ENCODE data around the gene CDC34.

The CDC34 gene

DNA sequence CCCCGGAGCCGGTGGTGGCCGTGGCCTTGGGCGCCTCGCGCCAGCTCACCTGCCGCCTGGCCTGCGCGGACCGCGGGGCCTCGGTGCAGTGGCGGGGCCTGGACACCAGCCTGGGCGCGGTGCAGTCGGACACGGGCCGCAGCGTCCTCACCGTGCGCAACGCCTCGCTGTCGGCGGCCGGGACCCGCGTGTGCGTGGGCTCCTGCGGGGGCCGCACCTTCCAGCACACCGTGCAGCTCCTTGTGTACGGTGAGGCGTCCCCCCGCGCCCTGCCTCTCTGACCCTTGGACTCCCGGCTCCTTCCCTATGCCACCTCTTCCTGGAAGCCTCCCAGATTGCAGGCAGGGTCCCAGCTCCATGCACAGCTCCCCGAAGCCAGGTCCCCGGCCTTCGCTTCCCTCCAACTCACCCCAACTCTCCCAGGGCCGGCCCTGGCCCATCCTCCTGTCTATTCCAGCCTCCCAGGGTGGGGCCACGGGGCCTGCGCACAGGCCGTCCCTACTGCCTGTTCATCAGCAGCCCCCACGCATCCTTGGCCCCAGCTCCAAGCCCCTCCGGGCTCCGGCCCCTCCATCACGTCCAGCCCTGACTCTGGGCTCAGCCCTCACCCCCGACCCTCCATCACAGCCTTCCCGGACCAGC is 33.6 kb upstream of the CDC34 start:
- DNase-seq (ENCODE audit: low spot score): no peak

DNA sequence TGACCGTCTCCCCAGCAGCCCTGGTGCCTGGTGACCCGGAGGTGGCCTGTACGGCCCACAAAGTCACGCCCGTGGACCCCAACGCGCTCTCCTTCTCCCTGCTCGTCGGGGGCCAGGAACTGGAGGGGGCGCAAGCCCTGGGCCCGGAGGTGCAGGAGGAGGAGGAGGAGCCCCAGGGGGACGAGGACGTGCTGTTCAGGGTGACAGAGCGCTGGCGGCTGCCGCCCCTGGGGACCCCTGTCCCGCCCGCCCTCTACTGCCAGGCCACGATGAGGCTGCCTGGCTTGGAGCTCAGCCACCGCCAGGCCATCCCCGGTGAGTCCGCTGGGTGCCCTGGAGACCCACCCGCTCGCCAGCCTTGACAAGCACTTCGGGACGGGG is 33.1 kb upstream of the CDC34 start:
- DNase-seq (ENCODE audit: low spot score): no peak

DNA sequence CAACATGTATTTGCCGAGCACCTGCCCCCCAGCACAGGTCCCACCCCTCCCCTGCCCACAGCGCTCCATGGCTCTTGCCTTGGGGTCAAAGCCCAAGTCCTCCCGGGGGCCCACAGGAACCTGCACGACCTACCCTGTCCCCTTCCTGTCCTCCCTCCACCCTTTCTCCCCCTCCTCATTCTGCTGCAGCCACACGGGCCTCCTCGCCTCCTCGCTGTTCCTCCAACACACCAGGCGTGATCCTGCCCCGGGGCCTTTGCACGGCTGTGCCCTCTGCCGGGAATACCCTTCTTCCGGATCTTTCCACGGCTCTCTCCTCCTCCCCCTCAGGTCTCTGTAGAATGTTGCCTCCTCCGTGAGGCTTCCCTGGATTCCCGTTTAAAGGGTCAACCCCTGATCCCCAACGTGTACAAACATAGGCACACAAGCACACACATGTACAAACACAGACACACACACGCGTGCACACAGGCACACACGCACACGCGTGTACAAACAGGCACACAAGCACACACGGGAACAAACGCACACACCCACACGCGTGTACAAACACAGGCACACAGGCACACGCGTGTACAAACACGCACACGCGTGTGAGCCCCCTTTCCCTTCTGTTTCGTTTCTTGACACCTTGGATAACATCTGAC is 32.5 kb upstream of the CDC34 start:
- no peak for DNase-seq (ENCODE audit: low spot score)

DNA sequence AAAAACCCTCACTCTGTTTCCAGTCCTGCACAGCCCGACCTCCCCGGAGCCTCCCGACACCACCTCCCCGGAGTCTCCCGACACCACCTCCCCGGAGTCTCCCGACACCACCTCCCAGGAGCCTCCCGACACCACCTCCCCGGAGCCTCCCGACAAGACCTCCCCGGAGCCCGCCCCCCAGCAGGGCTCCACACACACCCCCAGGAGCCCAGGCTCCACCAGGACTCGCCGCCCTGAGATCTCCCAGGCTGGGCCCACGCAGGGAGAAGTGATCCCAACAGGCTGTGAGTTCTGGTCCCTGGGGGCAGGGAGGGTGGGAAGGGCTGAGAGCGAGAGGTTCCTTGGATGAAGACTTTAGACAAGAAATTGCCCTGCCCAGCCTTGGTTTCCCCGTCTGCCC is 29.9 kb upstream of the CDC34 start:
- DNase-seq (ENCODE audit: low spot score): no peak

DNA sequence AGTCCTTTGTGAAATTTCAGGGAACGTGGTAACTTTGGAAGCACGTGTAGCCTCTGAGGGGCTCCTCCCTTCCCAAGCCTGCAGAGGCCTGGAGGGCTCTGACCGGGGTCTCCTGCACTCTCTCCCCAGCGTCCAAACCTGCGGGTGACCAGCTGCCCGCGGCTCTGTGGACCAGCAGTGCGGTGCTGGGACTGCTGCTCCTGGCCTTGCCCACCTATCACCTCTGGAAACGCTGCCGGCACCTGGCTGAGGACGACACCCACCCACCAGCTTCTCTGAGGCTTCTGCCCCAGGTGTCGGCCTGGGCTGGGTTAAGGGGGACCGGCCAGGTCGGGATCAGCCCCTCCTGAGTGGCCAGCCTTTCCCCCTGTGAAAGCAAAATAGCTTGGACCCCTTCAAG is 26.9 kb upstream of the CDC34 start:
- no peak for DNase-seq (ENCODE audit: low spot score)

DNA sequence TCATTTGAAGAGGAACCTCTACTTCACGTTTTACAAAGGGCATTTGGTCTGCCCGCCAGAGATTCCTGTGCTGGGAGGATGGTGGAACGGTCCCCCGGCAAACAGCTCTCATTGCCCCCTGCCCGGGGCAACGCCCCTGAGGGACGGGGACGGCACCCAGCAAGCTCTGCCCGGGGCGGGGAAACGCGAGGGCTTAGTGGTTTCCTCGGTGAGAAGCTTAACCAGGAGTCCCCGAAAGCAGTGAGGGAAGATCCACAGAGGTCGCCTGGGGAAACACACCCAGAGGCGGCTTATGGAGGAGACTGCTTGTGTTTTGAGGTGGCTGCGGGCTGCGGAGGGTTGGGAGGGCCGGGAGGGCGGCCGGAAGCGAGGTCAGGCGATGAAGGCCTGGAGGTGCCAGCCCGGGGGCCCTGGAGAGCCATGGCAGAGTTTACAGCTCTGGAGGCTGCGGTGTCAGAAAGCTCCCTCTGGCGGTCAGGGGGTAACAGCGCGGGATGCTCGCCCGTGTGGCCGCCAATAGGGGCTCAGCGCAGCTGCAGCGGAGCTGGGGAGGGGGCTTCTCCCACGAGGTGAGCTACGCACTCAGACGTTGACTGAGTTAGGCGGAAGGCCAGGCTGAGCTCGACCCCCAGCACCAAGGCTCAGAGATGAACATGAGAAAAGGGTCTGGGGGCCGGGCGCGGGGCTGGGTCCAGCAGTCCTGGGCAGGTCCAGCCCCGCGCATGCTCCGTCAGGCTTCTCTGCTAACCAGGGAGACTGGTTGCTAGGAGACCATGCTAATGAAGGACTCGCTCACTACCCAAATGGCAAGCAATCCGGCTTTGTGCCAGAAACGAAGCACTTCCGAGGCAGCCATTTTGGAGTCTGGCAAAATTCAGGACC is 24.9 kb upstream of the CDC34 start:
- DNase-seq (ENCODE audit: low spot score): peak; percentile 95

DNA sequence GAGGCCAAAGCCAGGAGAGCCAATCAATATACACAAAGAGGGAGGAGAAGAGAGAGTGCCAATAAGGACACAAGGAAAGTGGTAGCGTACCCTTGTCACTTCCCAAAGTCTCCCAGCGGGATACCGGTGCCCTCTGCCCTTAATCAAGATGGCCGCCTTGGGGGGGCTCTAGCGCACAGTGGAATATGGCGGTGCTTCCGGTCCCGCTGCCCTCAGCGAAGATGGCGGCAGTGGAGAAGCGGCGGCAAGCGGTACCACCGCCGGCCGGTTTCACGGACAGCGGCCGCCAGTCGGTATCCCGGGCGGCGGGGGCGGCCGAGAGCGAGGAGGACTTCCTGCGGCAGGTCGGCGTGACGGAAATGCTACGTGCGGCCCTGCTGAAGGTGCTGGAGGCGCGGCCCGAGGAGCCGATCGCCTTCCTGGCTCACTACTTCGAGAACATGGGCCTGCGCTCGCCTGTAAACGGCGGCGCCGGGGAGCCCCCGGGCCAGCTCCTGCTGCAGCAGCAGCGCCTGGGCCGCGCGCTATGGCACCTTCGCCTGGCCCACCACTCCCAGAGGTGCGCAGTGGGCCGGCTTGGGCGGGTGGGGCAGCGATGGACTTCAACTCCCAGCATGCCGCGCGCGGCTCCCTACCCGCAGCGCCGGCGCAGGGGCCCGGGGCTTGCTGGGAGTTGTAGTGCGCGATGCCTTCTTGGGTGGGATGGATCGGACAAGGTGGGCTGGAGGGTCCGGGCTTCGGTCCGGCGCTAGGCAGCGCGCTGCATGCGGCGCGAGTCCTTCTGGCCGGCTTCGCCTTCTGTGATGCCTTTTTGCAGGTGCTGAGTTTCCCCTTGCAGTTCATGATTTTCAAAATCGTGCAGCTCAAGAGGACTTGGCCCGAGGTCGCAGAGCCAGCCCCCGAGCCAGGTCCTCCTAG is 24.0 kb upstream of the CDC34 start, which contains the start of gene TPGS1:
Gene TPGS1 (plus strand): TSS at position 212 of the 918 bp plus-strand sequence. CDS start 10 bp downstream, at position 222.
- peak; percentile 99 for DNase-seq (ENCODE audit: low spot score)

DNA sequence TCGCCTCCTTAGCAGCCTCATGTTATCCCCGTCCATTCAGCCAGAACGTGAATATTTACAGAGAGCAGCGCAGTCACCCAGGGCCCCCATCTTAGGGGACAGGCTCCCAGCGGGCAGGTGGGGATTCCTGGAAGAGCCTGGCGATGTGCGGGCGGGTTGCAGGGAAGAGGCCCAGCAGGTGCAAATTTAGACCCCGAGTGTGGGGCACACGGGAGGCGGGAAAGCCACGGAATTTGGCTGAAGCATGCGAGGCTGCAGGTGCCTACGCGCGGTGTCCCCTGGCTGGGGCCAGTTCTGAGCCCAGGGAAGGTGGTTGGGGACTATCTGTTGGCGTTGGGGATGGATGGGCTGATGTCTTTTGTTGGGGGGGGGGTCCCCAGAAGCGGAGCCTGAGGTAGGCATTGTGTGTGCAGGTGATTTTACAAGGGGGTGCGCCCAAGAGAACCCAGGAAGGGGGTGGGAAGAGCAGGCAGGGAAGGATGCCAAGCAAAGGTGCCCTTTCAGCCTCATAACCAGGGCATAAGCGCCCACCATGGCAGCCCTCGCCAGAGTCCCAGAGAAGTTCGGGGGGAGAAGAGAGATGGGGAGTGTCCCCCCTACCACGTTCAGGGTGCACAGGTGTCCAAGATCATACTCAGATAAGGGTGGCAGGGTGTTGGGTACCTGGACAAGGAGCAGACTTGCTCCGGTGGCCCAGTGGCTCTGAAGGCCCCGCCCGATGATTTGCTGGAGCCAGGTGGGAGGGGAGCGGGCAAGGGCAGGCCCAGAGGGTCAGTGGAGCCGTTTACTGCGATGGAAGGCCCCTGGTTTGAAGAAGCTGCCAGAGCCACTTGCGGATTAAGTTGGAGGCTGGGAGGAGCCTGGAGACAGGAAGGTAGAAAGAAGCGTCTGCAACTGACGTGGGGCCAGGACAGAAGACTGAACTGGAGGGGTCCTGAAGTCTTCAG is 23.1 kb upstream of the CDC34 start:
- no peak for DNase-seq (ENCODE audit: low spot score)

DNA sequence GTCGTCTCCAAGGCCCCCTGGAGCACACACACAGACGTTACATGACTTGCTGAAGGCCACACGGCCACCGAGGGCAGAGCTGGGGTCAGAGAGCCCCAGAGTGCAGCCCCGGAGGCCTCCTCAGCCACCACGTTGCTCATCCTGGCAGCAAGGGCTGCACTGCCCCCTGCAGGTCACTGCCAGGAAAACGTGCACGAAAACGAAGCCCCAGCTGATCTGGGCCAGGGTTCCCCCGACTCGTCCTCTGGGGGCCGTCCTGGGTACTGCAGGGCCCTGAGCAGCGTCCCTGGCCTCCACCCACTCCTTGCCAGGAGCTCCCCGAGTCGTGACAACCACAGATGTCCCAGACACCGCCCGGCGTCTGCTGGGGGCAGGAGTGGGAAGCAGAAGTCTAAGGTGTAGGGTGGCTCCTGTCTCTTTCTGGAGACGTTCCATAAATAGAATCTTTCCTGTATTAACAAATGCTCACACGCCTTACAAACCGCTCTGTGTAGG is 20.9 kb upstream of the CDC34 start:
- DNase-seq (ENCODE audit: low spot score): peak; percentile 68

DNA sequence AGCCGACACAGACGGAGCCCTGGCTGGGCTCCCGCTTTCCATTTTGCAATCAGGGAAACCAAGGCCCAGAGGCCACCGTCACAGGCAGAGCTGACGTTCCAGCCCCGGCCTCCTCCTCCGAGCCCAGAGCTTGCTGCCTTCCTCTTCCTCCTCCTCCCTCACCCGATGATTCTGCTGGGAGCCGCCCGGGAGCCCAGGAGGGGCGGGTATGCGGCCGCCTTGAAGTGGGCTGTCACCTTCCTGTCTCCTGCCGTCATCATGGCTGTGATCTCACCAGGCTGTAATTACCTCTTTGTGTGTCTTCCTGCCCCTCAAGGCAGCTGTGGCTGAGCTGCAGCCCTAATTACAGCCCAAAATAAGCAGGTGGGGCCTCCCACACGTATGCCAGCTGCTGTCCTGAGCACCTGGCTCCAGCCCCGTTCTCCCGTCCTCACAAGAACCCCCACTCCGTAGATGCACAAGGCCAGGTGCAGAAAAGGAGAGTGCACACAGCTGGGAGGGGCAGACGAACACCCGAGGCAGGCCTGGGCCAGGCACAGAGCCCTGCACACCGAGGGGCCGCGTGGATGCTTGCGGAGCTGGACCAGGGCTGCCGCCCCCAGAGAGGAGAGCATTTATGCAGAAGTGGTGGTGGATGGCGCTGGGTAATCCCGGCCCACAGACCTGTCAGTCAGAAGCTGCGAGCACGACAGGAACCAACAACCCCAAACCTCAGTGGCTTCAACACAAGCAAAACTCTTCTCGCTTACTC is 20.3 kb upstream of the CDC34 start:
- no peak for DNase-seq (ENCODE audit: low spot score)

DNA sequence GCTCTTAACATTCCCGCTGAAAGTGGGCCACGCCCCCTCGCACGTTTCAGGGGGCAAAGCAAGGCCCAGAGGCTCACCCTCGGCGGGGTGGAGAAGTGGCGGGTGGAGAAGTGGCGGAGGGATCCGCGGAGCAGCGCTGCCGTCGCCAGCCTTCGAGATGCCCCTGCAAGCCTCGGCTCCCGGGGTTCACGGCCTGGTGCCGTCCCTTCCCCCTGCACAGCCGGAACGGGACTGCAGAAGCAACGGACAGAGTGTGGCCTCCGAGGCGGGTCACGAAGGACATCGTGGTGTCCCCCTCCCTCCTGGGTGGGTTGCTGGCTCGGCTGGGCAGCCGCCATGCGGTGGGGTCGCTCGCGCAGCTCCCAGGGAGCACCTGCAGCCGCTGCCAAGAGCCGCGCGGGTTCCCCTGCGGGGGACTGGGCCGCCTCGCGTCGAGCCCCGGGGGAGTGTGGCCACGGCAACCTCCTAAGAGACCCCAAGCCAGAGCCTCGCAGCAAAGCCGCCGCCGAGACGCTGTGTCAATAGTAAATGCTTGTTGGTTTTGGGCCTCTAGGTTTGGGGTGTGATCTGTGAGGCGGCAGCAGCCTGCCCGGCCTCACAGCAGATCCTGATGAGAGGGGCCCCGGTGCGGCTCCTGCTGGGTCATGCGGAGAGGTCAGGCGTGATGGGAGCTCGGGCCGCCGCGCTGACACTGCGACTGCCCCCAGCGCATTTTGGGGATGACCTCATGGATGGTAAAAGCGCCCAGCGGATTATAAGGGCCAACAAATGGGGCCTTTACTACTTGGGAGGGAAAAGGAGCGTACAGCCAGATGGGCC is 18.8 kb upstream of the CDC34 start:
- DNase-seq (ENCODE audit: low spot score): no peak

DNA sequence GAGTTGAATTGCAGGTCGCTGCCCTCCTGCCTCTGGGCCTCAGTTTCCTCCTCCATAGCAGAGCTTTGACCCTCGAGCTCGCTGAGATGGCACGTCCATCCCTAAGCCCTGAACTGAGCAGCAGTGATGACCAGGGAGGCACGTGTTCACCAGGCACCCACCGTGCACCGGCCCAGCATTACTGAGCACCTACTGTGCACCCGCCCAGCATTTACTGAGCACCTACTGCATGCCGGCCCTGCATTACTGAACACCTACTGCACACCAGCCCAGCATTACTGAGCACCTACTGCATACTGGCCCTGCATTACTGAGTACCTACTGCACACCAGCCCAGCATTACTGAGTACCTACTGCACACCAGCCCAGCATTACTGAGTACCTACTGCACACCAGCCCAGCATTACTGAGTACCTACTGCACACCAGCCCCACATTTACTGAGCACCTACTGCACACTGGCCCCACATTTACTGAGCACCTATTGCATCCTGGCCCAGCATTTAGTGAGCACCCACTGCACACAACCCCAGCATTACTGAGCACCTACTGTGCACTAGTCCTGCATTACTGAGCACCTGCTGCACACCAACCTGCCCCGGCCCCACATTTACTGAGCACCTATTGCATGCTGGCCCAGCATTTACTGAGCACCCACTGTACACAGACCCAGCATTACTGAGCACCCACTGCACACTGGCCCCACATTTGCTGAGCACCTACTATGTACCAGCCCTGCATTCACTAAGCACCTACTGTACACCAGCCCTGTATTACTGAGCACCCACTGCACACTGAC is 18.0 kb upstream of the CDC34 start:
- DNase-seq (ENCODE audit: low spot score): no peak

DNA sequence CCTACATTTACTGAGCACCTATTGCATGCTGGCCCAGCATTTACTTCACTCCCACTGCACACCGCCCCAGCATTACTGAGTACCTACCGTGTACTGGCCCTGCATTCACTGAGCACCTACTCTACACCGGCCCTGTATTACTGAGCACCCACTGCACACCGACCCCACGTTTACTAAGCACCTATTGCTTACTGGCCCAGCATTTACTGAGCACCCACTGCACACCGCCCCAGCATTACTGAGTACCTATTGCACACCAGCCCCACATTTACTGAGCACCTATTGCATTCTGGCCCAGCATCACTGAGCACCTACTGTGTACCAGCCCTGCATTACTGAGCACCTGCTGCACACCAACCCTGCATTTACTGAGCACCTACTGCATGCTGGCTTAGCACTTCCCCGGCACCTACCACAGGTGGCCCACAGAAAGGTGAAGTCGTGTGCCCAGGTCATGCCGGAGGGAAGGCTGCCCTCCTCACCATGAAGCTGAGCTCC is 17.3 kb upstream of the CDC34 start:
- DNase-seq (ENCODE audit: low spot score): no peak

DNA sequence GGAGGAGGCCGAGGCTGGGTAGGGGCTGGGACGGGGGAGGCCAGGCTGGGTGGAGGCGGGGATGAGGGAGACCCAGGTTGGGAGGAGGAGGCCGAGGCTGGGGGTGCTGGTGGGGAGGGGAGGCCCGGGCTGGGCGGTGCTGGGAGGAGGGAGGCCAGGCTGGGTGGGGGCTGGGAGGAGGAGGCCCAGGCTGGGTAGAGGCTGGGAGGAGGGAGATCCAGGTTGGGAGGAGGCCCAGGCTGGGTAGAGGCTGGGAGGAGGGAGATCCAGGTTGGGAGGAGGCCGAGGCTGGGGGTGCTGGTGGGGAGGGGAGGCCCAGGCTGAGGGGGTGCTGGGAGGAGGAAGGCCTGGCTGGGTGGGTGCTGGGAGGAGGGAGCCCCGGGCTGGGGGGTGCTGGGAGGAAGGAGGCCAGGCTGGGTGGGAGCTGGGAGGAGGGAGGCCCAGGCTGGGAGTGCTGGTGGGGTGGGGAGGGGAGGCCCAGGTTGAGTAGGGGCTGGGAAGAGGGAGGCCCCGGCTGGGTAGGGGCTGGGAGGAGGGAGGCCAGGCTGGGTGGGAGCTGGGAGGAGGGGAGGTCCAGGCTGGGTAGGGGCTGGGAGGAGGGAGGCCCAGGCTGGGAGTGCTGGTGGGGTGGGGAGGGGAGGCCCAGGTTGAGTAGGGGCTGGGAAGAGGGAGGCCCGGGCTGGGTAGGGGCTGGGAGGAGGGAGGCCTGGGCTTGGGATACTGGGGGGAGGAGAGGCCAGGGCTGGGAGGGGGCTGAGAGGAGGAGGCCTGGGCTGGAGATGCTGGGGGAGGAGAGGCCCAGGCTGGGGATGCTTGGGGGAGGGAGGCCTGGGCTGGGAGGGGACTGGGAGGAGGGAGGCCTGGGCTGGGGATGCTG is 13.6 kb upstream of the CDC34 start:
- no peak for DNase-seq (ENCODE audit: low spot score)

DNA sequence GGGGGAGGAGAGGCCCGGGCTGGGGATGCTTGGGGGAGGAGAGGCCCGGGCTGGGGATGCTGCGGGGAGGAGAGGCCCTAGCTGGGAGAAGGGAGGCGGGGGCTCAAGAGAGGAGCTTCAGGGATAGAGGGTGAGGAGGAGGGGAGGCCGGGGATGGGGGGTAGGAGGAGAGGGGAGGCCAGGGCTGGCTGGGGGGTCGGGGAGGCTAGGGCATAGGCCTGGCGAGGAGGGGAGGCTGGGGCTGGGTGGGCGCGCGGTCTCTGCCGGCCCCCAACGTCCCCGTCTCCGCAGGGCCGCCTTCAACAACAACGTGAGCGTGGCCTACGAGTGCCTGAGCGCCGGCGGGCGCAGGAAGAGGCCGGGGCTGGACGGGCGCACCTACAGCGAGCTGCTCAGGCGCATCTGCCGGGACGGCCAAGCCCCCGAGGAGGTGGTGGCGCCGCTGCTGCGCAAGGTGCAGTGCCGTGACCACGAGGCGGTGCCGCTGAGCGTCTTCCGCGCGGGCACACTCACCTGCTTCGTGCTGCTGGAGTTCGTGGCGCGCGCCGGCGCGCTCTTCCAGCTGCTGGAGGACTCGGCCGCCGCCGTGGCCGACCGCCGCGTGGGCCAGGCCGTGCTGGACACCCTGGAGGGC is 12.8 kb upstream of the CDC34 start:
- DNase-seq (ENCODE audit: low spot score): no peak

DNA sequence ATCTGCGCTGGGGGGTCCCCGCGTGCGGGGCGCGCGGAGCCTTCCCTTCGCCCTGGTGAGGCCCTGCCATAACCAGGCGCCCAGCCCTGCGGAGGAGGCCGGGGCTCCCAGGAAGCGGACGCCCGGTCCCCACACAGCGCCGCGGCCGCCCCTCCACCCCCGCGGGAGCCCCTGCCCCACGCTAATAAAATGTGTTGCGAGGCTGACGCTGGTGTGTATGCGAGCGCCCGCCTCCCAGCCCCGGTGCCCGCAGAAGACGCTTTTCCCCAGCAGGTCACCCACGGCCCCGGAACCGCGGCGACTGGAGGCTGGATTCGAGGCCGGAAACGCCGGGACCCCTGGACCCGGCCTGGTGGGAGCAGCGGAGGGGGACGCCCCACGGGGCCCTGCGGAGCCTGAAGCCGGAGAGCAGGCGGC is 12.1 kb upstream of the CDC34 start:
- DNase-seq (ENCODE audit: low spot score): no peak

Data from LoVo (cell line).